ENCODE data around the gene ABCA12.

The ABCA12 gene

DNA sequence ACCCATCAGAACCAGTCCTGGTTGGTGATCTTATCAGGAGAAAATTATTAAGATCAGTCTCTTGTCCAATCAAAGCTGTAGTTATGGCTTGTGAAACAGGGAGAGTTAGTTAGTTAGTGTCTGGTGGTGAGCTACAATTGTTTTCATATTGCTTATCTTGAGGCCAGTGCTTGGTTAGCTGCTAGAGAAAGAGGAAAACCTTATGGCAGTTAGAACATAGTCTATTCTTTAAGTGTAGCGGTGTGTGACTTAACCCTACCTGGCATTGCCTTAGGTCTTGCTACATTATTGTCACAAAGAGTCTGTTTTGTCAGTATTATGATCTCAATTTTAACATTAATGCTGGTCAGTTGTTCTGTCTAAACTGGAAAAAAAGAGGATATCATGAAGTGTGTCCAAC lies 11.5 kb upstream of the ABCA12 start:
- H3K4me1 ChIP-seq (ENCODE audit: control insufficient read depth, low read length) = no peaks in the 10 kb centered on the region
- no peaks in the 10 kb centered on the region for H3K9me2 ChIP-seq (replicated peaks; ENCODE audit: control insufficient read depth, low read length)
- H3K27ac ChIP-seq (ENCODE audit: low read depth, low read length) = no peak overlapping the region
- H3K36me3 ChIP-seq (ENCODE audit: control insufficient read depth, low read length) = no peaks in the 10 kb centered on the region
- H3F3A ChIP-seq (ENCODE audit: control insufficient read depth, insufficient read depth) = no peaks in the 10 kb centered on the region
- no peaks in the 10 kb centered on the region for H3K27me3 ChIP-seq (ENCODE audit: control insufficient read depth, low read length)
- H3K79me2 ChIP-seq (ENCODE audit: control insufficient read depth, low read length) = no peaks in the 10 kb centered on the region
- TF ChIP-seq EZH2phosphoT487 (IDR thresholded peaks at IDR 0.05; ENCODE audit: borderline replicate concordance, low read length) = no peak
- TF ChIP-seq, protein P1, sequence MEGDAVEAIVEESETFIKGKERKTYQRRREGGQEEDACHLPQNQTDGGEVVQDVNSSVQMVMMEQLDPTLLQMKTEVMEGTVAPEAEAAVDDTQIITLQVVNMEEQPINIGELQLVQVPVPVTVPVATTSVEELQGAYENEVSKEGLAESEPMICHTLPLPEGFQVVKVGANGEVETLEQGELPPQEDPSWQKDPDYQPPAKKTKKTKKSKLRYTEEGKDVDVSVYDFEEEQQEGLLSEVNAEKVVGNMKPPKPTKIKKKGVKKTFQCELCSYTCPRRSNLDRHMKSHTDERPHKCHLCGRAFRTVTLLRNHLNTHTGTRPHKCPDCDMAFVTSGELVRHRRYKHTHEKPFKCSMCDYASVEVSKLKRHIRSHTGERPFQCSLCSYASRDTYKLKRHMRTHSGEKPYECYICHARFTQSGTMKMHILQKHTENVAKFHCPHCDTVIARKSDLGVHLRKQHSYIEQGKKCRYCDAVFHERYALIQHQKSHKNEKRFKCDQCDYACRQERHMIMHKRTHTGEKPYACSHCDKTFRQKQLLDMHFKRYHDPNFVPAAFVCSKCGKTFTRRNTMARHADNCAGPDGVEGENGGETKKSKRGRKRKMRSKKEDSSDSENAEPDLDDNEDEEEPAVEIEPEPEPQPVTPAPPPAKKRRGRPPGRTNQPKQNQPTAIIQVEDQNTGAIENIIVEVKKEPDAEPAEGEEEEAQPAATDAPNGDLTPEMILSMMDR (IDR thresholded peaks at IDR 0.05; ENCODE audit: low read depth, low read length, poor library complexity, severe bottlenecking) = no peak
- no peak overlapping the region for H3K4me3 ChIP-seq (ENCODE audit: low read length)
- H3K4me2 ChIP-seq (ENCODE audit: low read length) = no peak overlapping the region
- no peaks in the 10 kb centered on the region for H4K20me1 ChIP-seq (ENCODE audit: control insufficient read depth, insufficient read depth, low read depth, low read length)
- H3K9me3 ChIP-seq (ENCODE audit: control insufficient read depth, insufficient read depth, low read length) = no peaks in the 10 kb centered on the region

DNA sequence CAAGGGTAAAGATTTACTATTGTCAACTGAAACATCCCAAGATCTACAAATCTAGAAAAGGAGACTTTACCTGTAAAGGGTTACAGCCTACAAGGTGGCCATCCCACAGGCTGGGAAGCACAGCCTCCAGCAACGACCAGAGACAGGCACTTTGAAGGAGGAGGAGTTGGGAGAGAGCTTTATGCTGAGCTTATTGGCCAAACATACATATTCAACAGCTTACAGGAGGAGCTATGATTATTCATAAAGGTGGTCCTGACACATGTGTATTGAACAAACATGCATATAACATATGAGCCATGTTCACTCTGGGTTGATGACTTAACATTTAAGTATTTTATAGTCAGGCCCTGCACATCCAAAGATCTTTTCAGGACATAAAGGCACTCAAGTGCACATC lies 11.1 kb upstream of the ABCA12 start:
- no peak overlapping the region for H3K4me3 ChIP-seq (ENCODE audit: low read length)
- H4K20me1 ChIP-seq (ENCODE audit: control insufficient read depth, insufficient read depth, low read depth, low read length) = no peaks in the 10 kb centered on the region
- H3K4me2 ChIP-seq (ENCODE audit: low read length) = no peak overlapping the region
- H3K27ac ChIP-seq (ENCODE audit: low read depth, low read length) = no peak overlapping the region
- H3K4me1 ChIP-seq (ENCODE audit: control insufficient read depth, low read length) = no peaks in the 10 kb centered on the region
- no peak for TF ChIP-seq EZH2phosphoT487 (IDR thresholded peaks at IDR 0.05; ENCODE audit: borderline replicate concordance, low read length)
- TF ChIP-seq, protein P1 (IDR thresholded peaks at IDR 0.05; ENCODE audit: low read depth, low read length, poor library complexity, severe bottlenecking) = no peak
- no peaks in the 10 kb centered on the region for H3F3A ChIP-seq (ENCODE audit: control insufficient read depth, insufficient read depth)
- H3K79me2 ChIP-seq (ENCODE audit: control insufficient read depth, low read length) = no peaks in the 10 kb centered on the region
- H3K27me3 ChIP-seq (ENCODE audit: control insufficient read depth, low read length) = no peaks in the 10 kb centered on the region
- H3K9me3 ChIP-seq (ENCODE audit: control insufficient read depth, insufficient read depth, low read length) = no peaks in the 10 kb centered on the region
- H3K9me2 ChIP-seq (replicated peaks; ENCODE audit: control insufficient read depth, low read length) = no peaks in the 10 kb centered on the region
- no peaks in the 10 kb centered on the region for H3K36me3 ChIP-seq (ENCODE audit: control insufficient read depth, low read length)

DNA sequence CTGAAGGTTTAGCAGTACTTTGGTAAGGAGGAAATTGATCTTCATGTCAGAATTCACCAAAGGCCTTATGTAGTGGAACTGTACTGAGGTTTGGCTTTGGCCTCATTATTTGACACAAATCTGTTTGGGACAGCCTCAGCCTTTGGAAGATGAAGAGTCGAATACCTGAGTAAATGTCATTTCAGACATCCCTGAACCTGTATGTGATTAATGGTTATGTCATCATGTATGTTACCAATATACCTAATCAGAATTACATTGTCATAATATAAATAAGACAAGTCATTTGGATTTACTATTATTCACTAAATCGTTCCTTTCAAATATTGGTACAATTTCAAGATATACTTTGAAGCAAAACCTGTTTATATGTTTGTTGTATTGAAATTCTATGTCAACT lies 10.6 kb upstream of the ABCA12 start:
- Histone ChIP-seq H3K9me2 (replicated peaks; ENCODE audit: control insufficient read depth, low read length) (no peaks in the 10 kb centered on the region), H3K27ac (ENCODE audit: low read depth, low read length) (no peak overlapping the region), H3K36me3 (ENCODE audit: control insufficient read depth, low read length) (no peaks in the 10 kb centered on the region), H4K20me1 (ENCODE audit: control insufficient read depth, insufficient read depth, low read depth, low read length) (no peaks in the 10 kb centered on the region), H3K4me1 (ENCODE audit: control insufficient read depth, low read length) (no peaks in the 10 kb centered on the region), H3K4me2 (ENCODE audit: low read length) (no peak overlapping the region), H3K79me2 (ENCODE audit: control insufficient read depth, low read length) (no peaks in the 10 kb centered on the region), H3K9me3 (ENCODE audit: control insufficient read depth, insufficient read depth, low read length) (no peaks in the 10 kb centered on the region), H3F3A (ENCODE audit: control insufficient read depth, insufficient read depth) (no peaks in the 10 kb centered on the region), H3K4me3 (ENCODE audit: low read length) (no peak overlapping the region), H3K27me3 (ENCODE audit: control insufficient read depth, low read length) (no peaks in the 10 kb centered on the region)
- no peak for TF ChIP-seq EZH2phosphoT487 (IDR thresholded peaks at IDR 0.05; ENCODE audit: borderline replicate concordance, low read length)
- TF ChIP-seq, protein P1 (IDR thresholded peaks at IDR 0.05; ENCODE audit: low read depth, low read length, poor library complexity, severe bottlenecking) = no peak

DNA sequence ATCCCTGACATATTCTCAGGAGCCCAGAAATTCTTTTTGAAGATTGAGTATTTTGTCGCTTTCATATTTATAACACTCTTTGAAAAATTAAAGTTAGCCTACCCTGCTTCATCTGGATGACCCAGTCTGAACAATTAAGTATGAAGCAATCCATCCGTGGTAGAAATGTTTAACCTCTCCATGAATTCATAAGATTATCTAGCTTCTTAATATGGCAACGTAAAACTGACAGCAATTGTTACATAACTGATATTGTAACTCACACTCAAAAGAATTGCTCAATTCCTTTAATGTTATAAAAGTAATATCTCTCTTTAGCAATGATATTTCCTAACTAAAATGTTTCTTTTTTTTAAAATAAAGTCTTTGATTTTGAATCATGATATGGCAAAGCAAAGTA lies 7.2 kb upstream of the ABCA12 start:
- Histone ChIP-seq H3K9me2 (replicated peaks; ENCODE audit: control insufficient read depth, low read length) (no peaks in the 10 kb centered on the region), H4K20me1 (ENCODE audit: control insufficient read depth, insufficient read depth, low read depth, low read length) (no peaks in the 10 kb centered on the region), H3K4me1 (ENCODE audit: control insufficient read depth, low read length) (no peaks in the 10 kb centered on the region), H3K79me2 (ENCODE audit: control insufficient read depth, low read length) (no peaks in the 10 kb centered on the region), H3K27me3 (ENCODE audit: control insufficient read depth, low read length) (no peaks in the 10 kb centered on the region), H3K27ac (ENCODE audit: low read depth, low read length) (no peak overlapping the region), H3K4me3 (ENCODE audit: low read length) (no peak overlapping the region), H3F3A (ENCODE audit: control insufficient read depth, insufficient read depth) (no peaks in the 10 kb centered on the region), H3K36me3 (ENCODE audit: control insufficient read depth, low read length) (no peaks in the 10 kb centered on the region), H3K4me2 (ENCODE audit: low read length) (no peak overlapping the region), H3K9me3 (ENCODE audit: control insufficient read depth, insufficient read depth, low read length) (no peaks in the 10 kb centered on the region)
- TF ChIP-seq EZH2phosphoT487 (IDR thresholded peaks at IDR 0.05; ENCODE audit: borderline replicate concordance, low read length) = no peak
- TF ChIP-seq, protein P1 (IDR thresholded peaks at IDR 0.05; ENCODE audit: low read depth, low read length, poor library complexity, severe bottlenecking) = no peak
